Renal pelvis (tissue), 4 donors: ENCODE measurements around the gene ADGRD1. TPM values are rescaled to one million over a fixed set of nuclear protein-coding genes. Genes with fewer than 3 reads are reported as not detected.

Experiments used
- DNase-seq: peaks from one replicate; pipeline ENCODE4 v3.0.0-alpha.2; 2013
- polyA plus RNA-seq, 3 donors: library from polyadenylated mRNA; unstranded; fragments of 120-200 nt; gene quantifications; one replicate each; pipeline ENCODE4 v1.2.1, GENCODE V29; 2013; ENCODE audit not compliant: insufficient read length in 3 of 3

The ADGRD1 gene
- polyA plus RNA-seq, 3 donors = 10.3 to 16.2 (median 12.8) TPM

DNA sequence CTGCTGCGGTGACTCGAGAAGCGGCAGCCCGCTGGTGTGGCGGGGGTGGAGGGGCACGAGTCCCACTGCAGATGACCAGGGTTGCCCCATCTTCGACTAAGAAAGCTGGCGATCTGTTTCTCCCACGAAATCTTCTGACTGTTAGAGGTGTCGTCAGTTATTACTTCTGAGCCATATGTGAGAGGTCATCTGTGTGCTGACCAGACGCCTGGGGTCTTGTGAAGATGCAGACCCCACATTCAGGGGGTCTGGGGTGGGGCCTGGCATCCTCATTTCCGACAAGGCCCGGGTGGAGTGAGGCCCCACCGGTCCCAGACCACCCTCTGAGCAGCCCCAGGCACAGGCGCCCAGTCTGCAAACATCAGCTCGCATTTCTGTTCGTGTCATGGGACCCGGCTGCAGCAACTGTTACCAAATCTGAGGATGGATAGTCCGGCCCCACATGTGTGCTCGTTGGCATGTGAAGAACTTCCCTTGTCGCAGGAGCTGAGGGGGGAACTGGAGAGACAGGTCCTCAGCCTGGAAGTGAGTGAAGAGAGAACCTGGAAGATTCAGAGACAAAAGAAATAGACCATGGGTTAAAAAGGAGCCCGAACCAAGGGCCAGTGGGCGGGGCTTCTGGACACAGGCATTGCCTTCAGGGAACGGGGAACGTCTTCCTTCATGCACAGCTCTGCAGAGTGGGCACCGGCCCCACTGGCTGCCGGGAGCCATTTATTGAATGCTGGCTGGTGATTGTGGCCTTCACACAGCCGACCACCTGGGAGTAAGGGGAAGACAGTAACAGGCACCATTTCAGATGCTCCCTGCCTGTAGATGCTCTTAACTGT is 135.2 kb downstream of the ADGRD1 start:
- DNase-seq = no peak

DNA sequence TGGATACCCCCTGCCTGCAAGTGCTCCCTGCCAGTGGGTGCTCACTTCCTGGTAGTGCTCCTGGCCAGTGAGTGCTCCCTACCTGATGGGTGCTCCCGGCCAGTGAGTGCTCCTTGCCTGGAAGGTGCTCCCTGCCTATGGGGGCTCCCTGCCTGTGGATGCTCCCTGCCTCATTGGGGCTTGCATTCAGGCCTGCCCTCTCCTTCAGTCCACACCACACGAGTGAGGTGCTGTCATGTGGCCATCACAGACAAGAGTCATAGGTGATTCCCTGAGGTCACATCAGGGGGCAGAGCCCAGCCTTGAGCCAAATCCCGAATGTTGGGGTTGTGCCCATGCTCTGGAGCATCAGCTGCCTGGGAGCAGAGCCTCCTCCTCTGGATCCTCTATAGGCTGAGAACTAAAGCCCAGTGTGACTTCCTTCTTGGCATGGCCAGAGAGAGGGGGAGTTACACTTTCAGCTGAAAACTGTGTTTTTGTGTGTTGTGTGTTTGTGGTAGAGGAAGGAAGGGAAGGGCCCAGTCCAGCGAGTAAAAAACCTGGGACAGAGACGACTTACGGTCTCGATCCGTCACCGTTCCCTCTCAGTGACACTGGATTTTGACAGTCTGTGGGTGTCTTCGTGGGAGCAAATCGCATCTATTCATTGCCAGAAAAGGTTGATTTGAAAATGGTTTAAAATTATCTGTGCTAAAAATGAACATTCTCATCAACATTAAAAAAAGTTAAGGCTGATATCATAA is 136.0 kb downstream of the ADGRD1 start:
- no peak for DNase-seq

GRCh38 chr12:131090274-131091210 is 136.8 kb downstream of the ADGRD1 start:
- DNase-seq = no peak

- DNase-seq = no peak
Measured at GRCh38 chr12:131091413-131091975, 137.8 kb downstream of the ADGRD1 start.

DNA sequence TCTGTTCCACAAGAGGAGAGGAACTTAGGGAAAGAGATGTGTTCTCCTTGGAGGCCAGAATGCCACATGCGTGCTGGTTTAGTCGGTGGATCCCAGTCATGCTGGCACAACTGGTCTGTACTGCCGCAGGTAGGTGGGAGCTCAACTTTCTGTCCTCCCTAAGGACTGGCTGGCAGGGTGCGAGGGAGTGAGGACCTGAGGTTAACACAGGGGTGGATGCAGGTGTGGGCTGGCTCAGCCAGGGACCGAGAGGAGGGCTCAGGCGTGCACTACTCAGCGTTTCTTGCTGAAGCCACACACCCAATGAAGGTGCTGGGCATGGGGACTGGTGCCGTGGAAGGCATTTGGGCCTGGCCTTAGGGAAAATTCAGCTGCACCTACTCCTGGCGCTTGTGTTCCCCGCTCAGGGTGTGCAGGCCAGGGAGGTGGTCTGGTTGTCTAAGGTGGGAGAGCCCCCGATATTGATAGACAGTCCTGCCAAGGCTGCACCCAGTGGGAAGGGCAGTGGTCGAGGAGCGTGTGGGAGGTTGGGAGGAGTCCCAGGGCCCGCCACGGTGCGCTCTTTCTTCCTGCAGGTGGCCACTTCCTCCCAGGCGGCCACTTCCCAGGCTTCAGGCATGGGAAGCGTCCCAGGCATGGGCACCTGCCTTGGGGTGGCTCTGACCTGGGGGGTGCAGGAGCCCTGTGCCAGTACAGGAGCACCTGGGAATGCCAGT is 138.4 kb downstream of the ADGRD1 start:
- no peak for DNase-seq

- no peak for DNase-seq
Measured at GRCh38 chr12:131092901-131093603, 139.3 kb downstream of the ADGRD1 start.

DNA sequence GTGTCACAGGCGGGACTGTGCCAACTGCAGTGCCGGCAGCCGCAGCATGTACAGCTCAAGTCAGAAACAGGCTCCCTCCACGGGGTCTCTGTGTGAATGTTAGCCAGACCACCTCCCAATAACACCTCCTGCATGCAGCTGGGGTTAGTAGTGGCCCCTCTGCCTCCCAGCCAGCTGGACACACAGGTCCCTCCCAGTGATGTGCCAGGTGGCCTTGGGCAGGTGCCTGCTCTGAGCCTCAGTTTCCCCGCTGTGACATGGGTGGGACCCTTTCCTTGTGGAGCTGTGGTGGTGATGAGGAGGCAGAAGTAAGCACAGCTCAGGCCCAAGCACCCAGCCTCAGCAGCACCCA is 139.9 kb downstream of the ADGRD1 start:
- DNase-seq = no peak

GRCh38 chr12:131093971-131094830 is 140.5 kb downstream of the ADGRD1 start:
- no peak for DNase-seq

GRCh38 chr12:131094831-131095805 is 141.4 kb downstream of the ADGRD1 start:
- DNase-seq = no peak

- DNase-seq = no peak
Measured at GRCh38 chr12:131095826-131096680, 142.3 kb downstream of the ADGRD1 start.

DNA sequence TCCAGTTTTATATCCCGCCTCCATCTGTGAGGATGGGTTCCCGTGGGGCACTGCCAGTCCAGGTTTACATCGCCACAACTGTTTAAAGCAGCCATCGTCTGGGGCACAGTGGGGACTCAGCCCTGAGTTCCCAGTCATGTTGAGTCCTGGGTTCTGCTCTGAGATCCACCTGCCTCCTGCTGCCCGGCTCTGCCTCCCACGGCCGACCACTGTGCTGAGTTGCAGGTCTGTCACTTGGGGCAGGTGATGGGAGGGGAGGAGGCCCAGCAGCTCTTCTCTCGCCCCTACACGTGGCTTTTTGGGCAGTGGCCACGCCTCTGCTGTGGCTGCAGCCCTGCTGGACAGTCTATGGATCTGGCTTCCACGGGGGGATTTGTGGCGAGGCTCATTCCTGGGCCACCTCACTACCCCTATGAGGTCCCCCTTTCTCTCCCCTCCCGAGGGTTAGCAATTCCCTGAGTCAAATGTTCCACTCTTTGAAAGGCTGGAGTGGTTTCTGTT is 143.0 kb downstream of the ADGRD1 start:
- DNase-seq = no peak

DNA sequence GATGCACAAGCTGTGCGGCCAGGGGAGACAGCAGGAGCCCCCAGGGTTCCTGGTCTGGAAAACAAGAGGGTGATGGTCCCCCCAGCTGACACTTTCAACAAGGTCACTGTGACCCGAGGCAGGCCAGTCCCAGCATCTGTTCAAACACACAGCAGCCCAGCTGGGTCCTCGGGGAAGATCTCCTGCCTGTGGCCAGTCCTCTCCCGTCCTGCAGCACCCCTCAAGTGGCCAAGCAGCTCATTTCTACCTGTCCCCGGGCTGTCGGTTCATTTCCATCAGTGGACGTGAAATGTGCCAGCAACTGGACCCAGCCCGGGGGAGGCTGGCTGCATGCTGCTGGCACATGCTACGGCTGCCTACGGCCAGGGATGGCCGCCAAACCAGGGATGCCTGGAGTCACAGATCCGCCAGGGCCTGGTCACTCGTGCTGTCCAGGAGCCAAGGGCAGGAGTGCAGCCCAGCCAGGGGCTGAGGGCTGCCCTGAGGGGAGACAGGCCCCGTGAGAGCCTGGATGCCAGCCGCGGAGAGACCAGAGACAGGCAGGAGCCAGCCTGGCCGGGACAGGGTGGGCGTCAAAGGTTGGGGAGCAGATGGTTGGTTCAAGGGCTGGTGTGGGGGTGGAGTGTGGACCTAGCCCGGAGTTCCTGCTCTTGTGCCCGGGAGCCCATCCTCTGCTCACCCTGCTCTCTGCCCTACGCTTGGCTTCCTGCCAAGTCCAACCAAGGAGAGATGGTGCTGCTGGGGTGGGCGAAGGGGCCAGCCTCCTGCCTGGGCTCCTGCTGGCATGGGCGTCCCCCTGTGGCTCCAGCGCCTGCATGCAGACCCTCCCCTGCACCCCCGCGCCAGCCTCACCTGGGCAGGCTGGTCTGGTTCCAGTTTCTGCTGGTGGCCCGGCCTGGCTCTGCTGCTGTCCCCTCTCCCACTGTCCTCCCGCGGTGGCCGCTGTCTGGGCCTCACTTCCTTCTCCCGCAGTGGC is 143.8 kb downstream of the ADGRD1 start:
- DNase-seq = no peak

GRCh38 chr12:131098178-131098981 is 144.7 kb downstream of the ADGRD1 start:
- DNase-seq = no peak

GRCh38 chr12:131100031-131100674 is 146.4 kb downstream of the ADGRD1 start:
- DNase-seq = no peak
